Epithelial cell of prostate (primary cell): Measurements from ENCODE around the gene HIVEP1.
"Not testable (repeated sequence)": the region's sequence is repeated elsewhere in the genome, so short reads cannot be mapped to it uniquely, and the experiment has no call there.

Experiments used
- DNase-seq: peaks from one replicate; pipeline ENCODE4 v3.0.0-alpha.2; 2011; ENCODE audit warnings: low read depth, low spot score
- H3K27ac ChIP-seq: fragments of 450-650 bp; 2 replicates; pipeline ENCODE4 v1.5.1; 2017; ENCODE audit warnings: mild to moderate bottlenecking

The HIVEP1 gene

GRCh38 chr6:12138936-12139335, 126.8 kb downstream of the HIVEP1 start:
- no peak overlapping the region for H3K27ac ChIP-seq
- no peak for DNase-seq

GRCh38 chr6:12147557-12148316, 135.6 kb downstream of the HIVEP1 start:
- no peak for DNase-seq
- H3K27ac ChIP-seq, result peak overlapping the region; percentile 28

DNA sequence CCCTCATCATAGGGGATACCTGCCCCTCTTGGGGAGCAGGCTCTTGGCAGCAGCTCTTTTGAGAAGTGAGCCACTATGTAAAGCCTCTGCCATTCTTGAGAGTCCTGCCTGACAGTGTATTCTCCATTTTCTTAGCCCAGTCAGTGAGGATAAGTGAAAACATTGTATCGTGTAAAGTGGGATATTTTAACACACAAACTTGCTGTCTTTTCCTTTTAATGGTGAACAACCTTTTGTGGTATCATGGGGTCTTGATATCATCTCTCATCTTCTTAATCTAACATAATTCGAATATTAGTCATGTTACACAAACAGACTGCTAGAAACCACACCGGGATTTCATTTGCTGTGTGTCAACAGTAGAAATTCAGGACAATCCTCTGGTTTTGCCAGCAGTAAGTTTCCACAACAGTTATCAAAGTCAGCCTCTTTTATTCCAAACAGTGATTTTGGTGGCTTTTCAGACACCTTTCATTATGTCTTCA, 136.2 kb downstream of the HIVEP1 start:
- DNase-seq, result no peak
- peak overlapping the region; percentile 28 for H3K27ac ChIP-seq

DNA sequence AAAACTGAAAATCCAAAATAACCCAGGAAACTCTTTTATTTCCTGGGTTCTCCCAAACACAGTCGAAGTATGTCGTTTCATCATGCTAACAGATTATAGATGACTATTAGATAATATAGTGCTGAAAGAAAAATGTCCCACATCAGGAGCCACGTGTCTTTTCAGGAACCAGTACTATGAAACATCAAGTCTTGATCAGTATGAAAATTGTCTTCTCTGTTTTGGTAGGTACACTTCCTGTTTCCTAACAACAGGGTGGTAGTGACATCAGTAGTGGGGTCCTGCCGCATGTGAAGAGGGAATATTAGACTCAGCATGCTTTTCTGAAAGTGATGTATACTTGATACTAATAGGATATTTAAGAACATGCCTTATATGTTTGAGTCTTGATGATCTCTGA, 136.7 kb downstream of the HIVEP1 start:
- H3K27ac ChIP-seq, result peak overlapping the region; percentile 28
- DNase-seq, result no peak

- no peak for DNase-seq
- no peak overlapping the region for H3K27ac ChIP-seq
These were observed 137.9 kb downstream of the HIVEP1 start for GRCh38 chr6:12149944-12150510.

- peak overlapping the region; percentile 37 for H3K27ac ChIP-seq
- DNase-seq, result no peak
These were observed 138.8 kb downstream of the HIVEP1 start for GRCh38 chr6:12150812-12151432.

DNA sequence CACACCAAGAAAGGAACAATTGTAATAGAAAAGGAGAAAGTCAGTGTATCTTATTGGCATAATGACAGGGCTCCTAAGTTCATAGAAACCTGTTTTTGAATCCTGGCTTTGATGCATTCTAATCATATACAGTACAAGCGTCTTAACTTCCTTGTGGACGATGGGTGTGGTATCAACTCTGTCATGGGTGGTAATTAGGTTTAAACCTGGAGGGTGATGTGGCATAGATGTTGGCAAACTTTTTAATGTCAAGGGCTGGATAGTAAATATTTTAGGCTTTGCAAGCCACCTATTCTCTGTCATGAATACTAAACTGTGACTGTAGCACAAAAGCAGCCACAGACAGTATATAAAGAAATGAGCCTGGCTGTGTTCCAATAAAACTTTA, 139.3 kb downstream of the HIVEP1 start:
- H3K27ac ChIP-seq, result peak overlapping the region; percentile 37
- peak; percentile 33 for DNase-seq

DNA sequence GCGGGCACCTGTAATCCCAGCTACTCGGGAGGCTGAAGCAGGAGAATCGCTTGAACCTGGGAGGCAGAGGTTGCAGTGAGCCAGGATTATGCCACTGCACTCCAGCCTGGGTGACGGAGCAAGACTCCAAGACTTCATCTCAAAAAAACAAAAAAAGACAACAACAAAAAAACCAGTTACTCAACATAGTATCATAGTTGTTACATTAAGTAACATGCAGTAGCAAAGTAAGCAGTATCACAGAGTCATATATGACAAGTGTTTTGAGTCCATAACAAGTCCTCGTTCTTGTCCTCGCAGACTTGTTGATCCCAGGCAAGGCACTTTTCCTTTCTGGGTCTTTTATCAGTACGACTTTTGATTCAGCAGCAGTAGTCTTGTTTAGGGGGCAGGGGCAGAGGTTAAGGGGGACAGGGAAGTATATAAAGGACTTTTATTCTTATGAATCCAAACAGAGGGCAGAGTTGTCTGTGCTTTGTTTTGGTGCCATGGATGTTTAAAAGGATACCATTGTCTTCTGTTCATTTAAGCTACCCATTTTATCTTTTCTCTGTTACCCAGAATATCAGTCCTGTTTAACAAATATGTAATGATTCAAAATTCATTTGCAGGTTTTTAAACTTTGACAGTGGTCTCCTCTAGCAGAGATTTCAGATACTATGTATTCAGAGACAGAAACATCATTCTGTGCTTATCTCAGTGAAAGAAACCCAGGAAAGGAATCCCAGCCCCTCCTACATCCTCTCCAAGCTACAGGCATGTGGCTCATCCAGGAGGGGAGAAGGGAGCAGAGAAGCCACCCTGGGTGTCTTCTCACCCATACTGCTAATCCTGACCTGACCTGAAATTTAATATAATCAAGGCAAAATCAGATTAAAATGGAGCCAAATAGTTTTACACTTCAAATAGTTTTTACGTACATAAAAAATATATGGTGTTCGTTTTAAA, 140.2 kb downstream of the HIVEP1 start:
- H3K27ac ChIP-seq, result peak overlapping the region; percentile 37
- no peak for DNase-seq

GRCh38 chr6:12155769-12156168, 143.7 kb downstream of the HIVEP1 start:
- not testable (repeated sequence) for H3K27ac ChIP-seq, DNase-seq

- no peak for DNase-seq
- H3K27ac ChIP-seq, result no peak overlapping the region
These were observed 146.7 kb downstream of the HIVEP1 start for GRCh38 chr6:12158686-12159415.

DNA sequence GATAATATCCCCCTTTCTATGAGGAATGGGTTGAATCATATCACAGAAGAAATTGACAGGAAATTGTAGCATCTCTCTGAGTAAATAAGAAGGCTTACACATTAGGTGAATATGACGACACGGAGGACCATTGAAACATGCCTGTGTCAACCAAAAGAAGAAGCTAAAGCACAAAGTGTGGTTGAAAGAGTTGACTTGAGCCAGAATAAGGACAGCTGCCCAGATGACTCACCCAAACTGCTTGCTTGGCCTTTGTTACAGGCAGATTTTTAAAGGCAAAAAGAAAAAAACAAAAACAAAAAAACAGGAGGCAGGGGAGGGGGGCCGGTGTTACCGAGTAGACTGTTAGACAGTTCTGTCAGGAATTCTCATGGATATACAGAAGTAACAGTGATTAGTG, 148.2 kb downstream of the HIVEP1 start:
- no peak for DNase-seq
- no peak overlapping the region for H3K27ac ChIP-seq

- no peak overlapping the region for H3K27ac ChIP-seq
- no peak for DNase-seq
These were observed 150.1 kb downstream of the HIVEP1 start for GRCh38 chr6:12162213-12162612.

DNA sequence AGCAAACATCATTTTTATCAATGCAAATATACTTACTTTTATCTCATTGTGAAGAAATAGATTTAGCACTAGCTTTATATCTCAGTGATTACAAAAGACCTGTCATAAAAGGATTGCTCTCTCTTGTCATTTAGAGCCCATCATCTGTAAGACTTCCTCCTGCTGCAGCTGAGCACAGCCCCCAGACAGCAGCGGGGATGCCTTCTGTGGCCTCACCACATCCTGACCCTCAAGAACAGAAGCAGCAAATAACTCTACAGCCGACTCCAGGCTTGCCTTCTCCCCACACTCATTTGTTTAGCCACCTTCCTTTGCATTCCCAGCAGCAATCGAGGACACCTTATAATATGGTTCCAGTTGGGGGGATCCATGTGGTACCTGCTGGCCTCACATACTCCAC, 151.0 kb downstream of the HIVEP1 start:
- H3K27ac ChIP-seq, result no peak overlapping the region
- no peak for DNase-seq

DNA sequence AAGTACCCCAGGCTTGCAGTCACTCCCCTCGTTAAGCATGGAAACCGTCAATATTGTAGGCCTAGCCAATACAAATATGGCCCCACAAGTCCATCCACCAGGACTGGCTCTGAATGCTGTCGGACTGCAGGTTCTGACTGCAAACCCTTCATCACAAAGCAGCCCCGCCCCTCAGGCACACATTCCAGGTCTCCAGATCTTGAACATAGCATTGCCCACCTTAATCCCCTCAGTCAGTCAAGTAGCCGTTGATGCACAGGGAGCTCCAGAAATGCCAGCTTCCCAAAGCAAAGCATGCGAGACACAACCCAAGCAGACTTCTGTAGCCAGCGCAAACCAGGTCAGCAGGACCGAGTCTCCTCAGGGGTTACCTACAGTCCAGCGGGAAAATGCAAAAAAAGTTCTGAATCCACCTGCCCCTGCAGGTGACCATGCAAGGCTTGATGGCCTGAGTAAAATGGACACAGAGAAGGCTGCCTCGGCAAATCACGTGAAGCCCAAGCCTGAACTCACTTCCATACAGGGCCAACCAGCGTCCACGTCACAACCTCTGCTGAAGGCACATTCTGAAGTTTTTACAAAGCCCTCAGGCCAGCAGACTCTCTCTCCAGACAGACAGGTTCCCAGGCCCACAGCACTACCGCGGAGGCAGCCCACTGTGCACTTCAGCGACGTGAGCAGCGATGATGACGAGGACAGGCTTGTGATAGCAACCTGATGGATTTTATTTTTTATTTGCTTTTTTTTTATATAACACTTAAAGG, 151.8 kb downstream of the HIVEP1 start:
- DNase-seq, result no peak
- H3K27ac ChIP-seq, result no peak overlapping the region

DNA sequence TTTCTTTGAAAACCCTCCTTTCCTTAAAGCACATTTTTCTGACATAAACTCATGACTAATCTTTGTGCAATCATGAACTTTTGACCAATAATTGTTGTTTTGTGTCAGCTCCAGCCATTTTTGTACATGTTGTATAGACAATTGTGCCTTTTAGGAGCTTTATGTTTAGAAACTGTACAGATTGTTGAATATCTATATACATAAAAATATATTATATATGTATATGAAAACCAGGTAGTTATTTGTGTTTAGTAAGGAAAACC, 152.3 kb downstream of the HIVEP1 start:
- H3K27ac ChIP-seq, result no peak overlapping the region
- no peak for DNase-seq

GRCh38 chr6:12165297-12165696, 153.2 kb downstream of the HIVEP1 start:
- no peak overlapping the region for H3K27ac ChIP-seq
- DNase-seq, result no peak

DNA sequence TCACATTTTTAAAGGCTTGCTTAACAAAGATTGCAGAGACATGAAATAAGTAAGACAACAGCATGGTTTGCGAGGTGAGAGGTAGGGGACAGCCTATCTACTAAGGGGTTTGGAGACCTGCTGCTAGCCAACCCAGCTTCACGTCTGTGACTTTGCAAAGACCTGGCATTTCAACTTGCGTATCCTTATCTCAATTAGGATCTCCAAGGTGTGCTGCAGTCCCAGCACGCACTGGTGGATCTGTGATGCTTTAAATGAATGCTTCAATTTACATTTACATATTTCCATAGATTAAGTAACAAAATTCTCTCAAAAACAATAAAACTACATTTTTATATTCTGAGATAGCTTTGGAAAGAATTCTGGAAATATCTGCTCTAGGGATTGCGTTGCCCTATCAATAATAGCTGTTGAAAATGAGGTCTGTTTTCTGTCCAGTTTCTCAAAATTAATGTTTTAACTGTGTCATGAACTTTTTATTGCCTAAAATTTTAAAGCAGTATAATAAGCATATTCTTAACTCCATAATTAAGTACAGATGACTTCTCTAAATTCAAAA, 153.7 kb downstream of the HIVEP1 start:
- DNase-seq, result no peak
- H3K27ac ChIP-seq, result no peak overlapping the region

DNA sequence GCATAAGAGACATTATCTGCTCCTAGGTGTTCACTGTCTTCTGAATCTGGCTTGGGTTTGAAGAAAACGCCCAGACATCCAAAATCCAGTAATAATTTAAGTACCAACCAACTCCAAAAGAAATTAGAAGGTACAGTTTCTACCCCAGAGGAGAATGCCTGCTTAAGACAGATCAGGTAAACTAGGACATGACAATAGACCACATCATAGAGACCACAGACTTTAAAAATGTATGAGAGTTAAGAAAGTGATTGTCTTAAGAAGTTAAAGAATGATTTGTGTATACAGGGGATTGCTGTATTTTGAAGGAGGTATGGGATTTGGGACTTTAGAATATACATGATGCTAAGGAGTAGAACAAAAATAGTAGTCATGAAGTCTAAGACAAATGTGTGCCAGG, 157.3 kb downstream of the HIVEP1 start:
- no peak for DNase-seq
- H3K27ac ChIP-seq, result no peak overlapping the region
